BLaER1 (cell line): ENCODE measurements around the gene RPL3.
A peak's percentile ranks its signal among the peaks of the same experiment; 100 is the strongest.

Experiments used
- H3K27ac ChIP-seq: shearing (Covaris generic); formaldehyde crosslinking; 2 replicates; pipeline ENCODE4 v1.8.1; 2022
- H3K27me3 ChIP-seq: shearing (Covaris generic); formaldehyde crosslinking; 2 replicates; pipeline ENCODE4 v1.8.1; 2022
- H3K36me3 ChIP-seq: shearing (Covaris generic); formaldehyde crosslinking; 2 replicates; pipeline ENCODE4 v1.8.1; 2022
- H3K4me1 ChIP-seq: shearing (Covaris generic); formaldehyde crosslinking; 2 replicates; pipeline ENCODE4 v1.8.1; 2022
- H3K4me2 ChIP-seq: shearing (Covaris generic); formaldehyde crosslinking; 2 replicates; pipeline ENCODE4 v1.8.1; 2022
- H3K4me3 ChIP-seq: shearing (Covaris generic); formaldehyde crosslinking; 2 replicates; pipeline ENCODE4 v1.8.1; 2022
- H3K9ac ChIP-seq: shearing (Covaris generic); formaldehyde crosslinking; 2 replicates; pipeline ENCODE4 v1.8.1; 2022
- H3K9me3 ChIP-seq: shearing (Covaris generic); formaldehyde crosslinking; 2 replicates; pipeline ENCODE4 v1.8.1; 2022
- H4K20me1 ChIP-seq: shearing (Covaris generic); formaldehyde crosslinking; 2 replicates; pipeline ENCODE4 v1.8.1; 2022
- Cebpa-rat ChIP-seq: shearing (Covaris generic); IDR thresholded peaks from 2 replicates; pipeline ENCODE4 v1.8.1; 2022

Gene RPL3

DNA sequence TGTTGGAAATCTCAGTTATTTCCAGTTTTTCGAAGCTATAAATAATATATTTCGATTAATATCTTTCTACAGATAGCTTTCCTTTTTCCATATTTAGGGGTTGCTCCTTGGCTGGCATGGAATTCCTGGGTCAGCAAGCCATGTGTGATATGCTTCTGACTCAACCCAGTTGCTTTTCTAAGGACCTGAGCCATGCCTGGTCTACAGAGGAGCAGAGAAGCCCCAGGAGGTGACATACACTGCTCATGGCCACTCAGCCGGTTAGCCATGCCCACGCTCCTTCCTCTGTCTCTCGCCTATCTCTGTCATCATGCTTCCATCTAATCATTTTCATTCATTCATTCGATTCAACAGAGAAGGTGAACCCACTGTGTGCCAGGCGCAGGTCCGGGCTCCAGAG, 51.4 kb downstream of the RPL3 start:
- no peak overlapping the region for H3K4me2 ChIP-seq
- H3K27me3 ChIP-seq = no peaks in the 10 kb centered on the region
- no peaks in the 10 kb centered on the region for H3K9me3 ChIP-seq
- no peak overlapping the region for H3K9ac ChIP-seq
- no peak overlapping the region for H3K27ac ChIP-seq
- no peak for TF ChIP-seq Cebpa-rat
- no peaks in the 10 kb centered on the region for H3K36me3 ChIP-seq
- no peaks in the 10 kb centered on the region for H4K20me1 ChIP-seq
- H3K4me3 ChIP-seq = no peak overlapping the region
- peaks cover 9% of the 10 kb centered on the region for H3K4me1 ChIP-seq

DNA sequence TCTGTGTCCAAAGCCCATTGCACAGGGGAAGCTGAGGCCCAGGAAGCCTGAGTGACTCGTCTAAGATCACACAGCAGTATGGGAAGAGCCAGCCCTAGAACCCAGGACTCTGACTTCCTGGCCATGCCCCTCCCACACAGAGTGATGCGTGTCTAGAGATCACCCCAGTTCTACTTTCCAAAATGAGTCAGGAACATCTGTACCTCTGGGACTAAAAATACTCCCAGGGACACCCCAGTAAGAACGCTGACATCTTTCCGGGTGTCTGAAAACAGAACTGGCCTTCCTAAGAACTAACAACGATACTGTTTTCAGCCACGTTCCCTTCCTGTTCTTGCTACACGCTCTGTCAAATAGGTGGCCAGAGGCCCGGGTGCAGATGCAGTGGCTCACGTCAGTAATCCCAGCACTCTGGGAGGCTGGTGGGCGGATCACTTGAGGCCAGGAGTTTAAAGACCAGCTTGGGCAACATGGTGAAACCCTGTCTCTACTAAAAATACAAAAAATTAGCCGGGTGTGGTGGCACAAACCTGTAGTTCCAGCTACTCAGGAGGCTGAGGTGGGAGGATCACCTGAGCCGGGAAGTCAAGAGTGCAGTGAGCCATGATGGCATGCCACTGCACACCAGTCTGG, 52.9 kb downstream of the RPL3 start:
- H4K20me1 ChIP-seq = no peaks in the 10 kb centered on the region
- no peak for TF ChIP-seq Cebpa-rat
- peaks cover 17% of the 10 kb centered on the region for H3K4me1 ChIP-seq
- no peak overlapping the region for H3K9ac ChIP-seq
- H3K9me3 ChIP-seq = peaks cover 6% of the 10 kb centered on the region
- H3K27me3 ChIP-seq = no peaks in the 10 kb centered on the region
- H3K4me2 ChIP-seq = 0 out of 2 replicates have a peak overlapping the region, but pooled peaks have one; percentile 3
- no peak overlapping the region for H3K4me3 ChIP-seq
- no peaks in the 10 kb centered on the region for H3K36me3 ChIP-seq
- no peak overlapping the region for H3K27ac ChIP-seq

DNA sequence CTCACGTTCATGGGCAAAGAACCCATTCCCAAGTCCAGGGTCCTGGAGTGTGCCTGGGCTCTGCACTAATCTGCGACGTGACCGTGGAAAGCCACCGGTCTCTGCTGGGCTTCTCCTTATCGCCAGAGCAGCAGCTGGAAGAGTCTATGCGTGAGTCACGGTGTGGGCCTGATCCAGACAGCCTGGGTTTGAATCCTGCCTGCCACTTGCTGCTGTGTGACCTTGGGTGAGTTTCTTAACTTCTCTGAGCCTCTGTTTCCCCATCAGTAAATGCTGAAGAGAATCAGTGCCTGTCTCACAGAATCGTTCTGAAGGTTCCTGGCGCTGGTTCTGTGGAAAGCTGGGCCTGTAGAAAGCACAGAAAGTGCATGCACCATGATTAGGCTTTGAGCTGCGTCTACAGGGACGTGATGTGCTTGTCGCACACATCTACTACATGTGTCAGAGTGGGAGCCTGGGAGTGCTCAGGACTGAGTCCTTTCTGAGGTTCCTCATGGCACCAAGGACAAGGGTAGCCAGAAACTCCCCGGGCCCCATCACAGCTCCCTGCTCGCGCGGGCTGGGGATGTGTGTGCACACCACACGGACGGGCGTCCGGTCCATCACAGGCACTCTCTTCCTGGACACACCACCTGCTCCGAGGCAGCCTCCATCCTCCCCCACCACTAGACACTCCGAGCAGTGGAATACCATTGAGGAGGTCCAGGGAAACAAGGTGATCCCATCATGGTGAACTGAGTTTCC, 54.1 kb downstream of the RPL3 start:
- H3K4me2 ChIP-seq = no peak overlapping the region
- no peak overlapping the region for H3K4me3 ChIP-seq
- no peak overlapping the region for H3K27ac ChIP-seq
- H3K9ac ChIP-seq = no peak overlapping the region
- H3K36me3 ChIP-seq = no peaks in the 10 kb centered on the region
- TF ChIP-seq Cebpa-rat = no peak
- no peaks in the 10 kb centered on the region for H3K27me3 ChIP-seq
- no peaks in the 10 kb centered on the region for H4K20me1 ChIP-seq
- H3K9me3 ChIP-seq = peaks cover 13% of the 10 kb centered on the region
- peaks cover 15% of the 10 kb centered on the region for H3K4me1 ChIP-seq

DNA sequence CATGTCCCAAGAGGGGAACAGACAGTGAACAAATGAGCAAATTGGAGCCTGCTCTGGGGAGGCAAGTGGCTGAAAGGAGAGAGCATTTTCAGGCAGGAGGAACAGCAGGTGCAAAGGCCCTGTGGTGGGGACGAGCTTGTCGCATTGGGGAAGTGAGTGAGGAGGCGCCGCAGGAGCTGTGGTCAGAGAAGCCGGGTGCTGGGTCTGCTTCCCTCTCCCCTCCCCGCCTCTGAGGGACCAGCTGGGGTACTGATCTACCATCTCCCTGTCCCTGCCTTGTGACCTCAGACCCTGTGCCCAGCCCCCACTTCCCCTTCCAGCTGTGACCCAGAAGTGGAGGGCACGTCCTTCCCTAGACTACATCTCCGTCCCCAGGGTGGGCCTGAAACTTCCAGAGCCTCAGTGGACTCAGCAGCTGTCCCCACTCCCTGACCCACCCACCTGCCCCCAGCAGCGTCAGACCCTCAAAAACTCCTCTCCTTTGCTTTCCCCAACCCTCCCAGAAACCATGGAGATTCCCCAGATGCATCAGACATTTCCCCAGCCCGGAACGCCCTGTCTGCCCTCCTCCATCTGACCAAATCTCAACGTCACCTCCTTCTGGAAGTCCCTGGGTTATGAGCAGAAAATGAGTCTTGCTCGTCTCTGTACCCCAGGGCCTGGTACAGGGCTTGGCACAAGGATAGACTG, 54.9 kb downstream of the RPL3 start:
- H3K4me1 ChIP-seq = peaks cover 14% of the 10 kb centered on the region
- no peaks in the 10 kb centered on the region for H3K27me3 ChIP-seq
- no peaks in the 10 kb centered on the region for H4K20me1 ChIP-seq
- no peak overlapping the region for H3K9ac ChIP-seq
- H3K36me3 ChIP-seq = no peaks in the 10 kb centered on the region
- TF ChIP-seq Cebpa-rat = no peak
- no peak overlapping the region for H3K27ac ChIP-seq
- no peak overlapping the region for H3K4me3 ChIP-seq
- no peak overlapping the region for H3K4me2 ChIP-seq
- peaks cover 13% of the 10 kb centered on the region for H3K9me3 ChIP-seq

DNA sequence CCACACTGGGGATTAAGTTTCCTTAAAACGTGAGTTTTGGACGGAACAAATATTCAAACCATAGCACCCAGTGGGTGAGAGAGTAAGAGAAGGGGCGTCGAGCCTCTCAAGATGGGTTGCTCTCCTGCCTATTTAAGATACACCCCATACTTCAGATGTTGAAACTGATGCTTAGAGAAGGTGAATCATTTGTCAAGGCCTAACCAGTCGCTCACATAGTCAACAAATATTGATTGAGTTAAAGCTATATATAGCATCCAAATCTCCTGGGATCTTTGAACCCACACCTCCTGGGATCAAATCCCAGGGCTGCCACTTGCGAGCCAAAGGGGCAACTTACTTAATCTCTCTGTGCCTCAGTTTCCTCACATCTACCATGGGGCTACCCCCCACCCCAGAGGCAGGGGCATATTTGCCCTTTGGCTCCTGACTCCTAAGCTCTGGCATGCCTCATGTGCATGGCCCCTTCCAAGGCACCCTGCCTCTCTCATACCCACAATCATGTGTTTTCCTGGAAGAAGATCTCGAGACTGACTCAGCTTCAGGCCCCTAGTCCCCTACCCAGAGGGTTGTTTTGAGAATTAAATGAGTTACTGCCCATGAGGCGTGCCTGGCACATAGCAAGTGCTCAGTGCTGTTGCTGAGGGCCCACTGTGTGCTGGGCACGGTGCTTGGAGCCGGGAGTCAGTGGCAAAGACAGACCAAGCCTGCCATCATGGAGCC, 55.6 kb downstream of the RPL3 start:
- TF ChIP-seq Cebpa-rat = no peak
- Histone ChIP-seq H3K27me3 (no peaks in the 10 kb centered on the region), H3K4me2 (no peak overlapping the region)

More for the DNA sequence above, 55.6 kb downstream of the RPL3 start:
- no peaks in the 10 kb centered on the region for H3K36me3 ChIP-seq
- peaks cover 14% of the 10 kb centered on the region for H3K4me1 ChIP-seq
- H3K9me3 ChIP-seq = peaks cover 13% of the 10 kb centered on the region
- no peaks in the 10 kb centered on the region for H4K20me1 ChIP-seq
- H3K9ac ChIP-seq = no peak overlapping the region
- H3K4me3 ChIP-seq = no peak overlapping the region
- no peak overlapping the region for H3K27ac ChIP-seq
